DMS 273 treated with DMSO at 0.1 percent for 48 hours (cell line): ENCODE measurements around the gene CAMSAP3.

ENCODE experiments used
- DNase-seq: peaks from one replicate; lab custom pipeline; 2025; lab: John Stamatoyannopoulos, UW

Gene CAMSAP3

GRCh38 chr19:7612282-7613274 lies 16.9 kb downstream of the CAMSAP3 start:
- DNase-seq, result no peak

GRCh38 chr19:7614859-7615741 lies 19.4 kb downstream of the CAMSAP3 start:
- no peak for DNase-seq

- DNase-seq, result no peak
Measured at GRCh38 chr19:7617172-7617571, 21.5 kb downstream of the CAMSAP3 start.

- no peak for DNase-seq
Measured at GRCh38 chr19:7617735-7618134, 22.1 kb downstream of the CAMSAP3 start.

GRCh38 chr19:7618348-7618747 lies 22.7 kb downstream of the CAMSAP3 start:
- no peak for DNase-seq

GRCh38 chr19:7618771-7619510 lies 23.3 kb downstream of the CAMSAP3 start:
- DNase-seq, result no peak

- DNase-seq, result no peak
Measured at GRCh38 chr19:7619671-7620441, 24.2 kb downstream of the CAMSAP3 start.

GRCh38 chr19:7620442-7621412 lies 25.1 kb downstream of the CAMSAP3 start:
- DNase-seq, result no peak

- no peak for DNase-seq
Measured at GRCh38 chr19:7622933-7623685, 27.4 kb downstream of the CAMSAP3 start.

- no peak for DNase-seq
Measured at GRCh38 chr19:7623725-7624603, 28.3 kb downstream of the CAMSAP3 start.

GRCh38 chr19:7624810-7625209 lies 29.1 kb downstream of the CAMSAP3 start:
- DNase-seq, result no peak

- no peak for DNase-seq
Measured at GRCh38 chr19:7625763-7626372, 30.2 kb downstream of the CAMSAP3 start.

GRCh38 chr19:7627166-7627565 lies 31.5 kb downstream of the CAMSAP3 start:
- no peak for DNase-seq

GRCh38 chr19:7628589-7629311 lies 33.1 kb downstream of the CAMSAP3 start:
- no peak for DNase-seq

GRCh38 chr19:7629347-7630054 lies 33.8 kb downstream of the CAMSAP3 start, which contains the start of the genes PET100 and XAB2:
Gene PET100 (plus strand): TSS chr19:7629793. CDS start chr19:7629834, 41 bp downstream.
Gene XAB2 (minus strand): TSS chr19:7629545. CDS start chr19:7629527, 18 bp downstream.
- DNase-seq, result peak; percentile 98

- DNase-seq, result no peak
Measured at GRCh38 chr19:7631577-7631976, 35.9 kb downstream of the CAMSAP3 start.
